Measurements from ENCODE around the gene DOCK2. TPM values are rescaled to one million over a fixed set of nuclear protein-coding genes. Genes with fewer than 3 reads are reported as not detected.

DOCK2 gene
- total and polyA plus RNA-seq, 2 experiments from 2014 or later: 6.5 to 10.4 TPM

DNA sequence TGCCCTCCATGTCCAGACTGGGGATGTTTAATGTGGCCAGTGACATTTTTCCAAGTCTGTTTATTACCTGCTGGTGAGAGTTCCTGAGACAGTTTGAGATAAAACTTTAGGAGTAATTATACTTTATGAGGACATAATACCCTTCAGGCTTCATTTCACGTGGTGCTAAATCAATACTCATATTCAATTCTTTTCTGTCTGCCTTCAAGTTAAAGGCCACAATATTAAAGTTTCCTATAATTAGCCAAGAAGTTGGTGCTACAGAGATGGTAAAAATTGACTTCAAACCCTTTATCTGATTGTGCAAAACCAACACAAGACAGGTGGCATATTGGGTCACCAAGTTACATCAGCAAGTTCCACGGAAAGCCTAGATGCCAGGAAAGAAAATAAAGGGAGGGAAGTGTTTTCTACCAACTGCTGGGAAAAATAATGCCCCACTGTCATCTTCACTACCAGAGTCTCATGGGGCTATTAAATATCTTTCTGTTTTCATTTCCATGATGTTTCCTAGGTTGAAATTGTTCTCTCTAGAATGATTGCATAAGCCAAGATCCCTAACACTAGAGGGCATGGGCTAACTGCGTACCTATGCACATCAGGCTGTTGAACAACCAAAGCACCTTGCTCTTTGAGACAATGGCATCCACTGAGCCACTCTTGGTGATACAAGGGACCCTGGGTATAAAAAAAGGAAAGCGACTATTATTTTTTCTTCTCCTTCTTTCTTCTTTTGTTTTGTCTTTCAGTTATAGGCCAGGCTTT lies 274.6 kb downstream of the DOCK2 start:
- WGBS, 2 experiments (ENCODE audit: low coverage in 1 of 2, low lambda C conversion rate in 2 of 2, missing lambda C conversion rate in 2 of 2): 96 to 99% methylated on average over 4 of the region's 4 CpGs
- no peak overlapping the region for H3K9ac ChIP-seq
- no peaks in the 10 kb centered on the region for H3K36me3 ChIP-seq (ENCODE audit: low read depth)
- H3K27ac ChIP-seq: no peak overlapping the region
- no peaks in the 10 kb centered on the region for H3K27me3 ChIP-seq (replicated peaks; ENCODE audit: insufficient read depth)
- no peak overlapping the region for H2AFZ ChIP-seq
- no peak overlapping the region for H3K4me3 ChIP-seq
- H3K79me2 ChIP-seq (ENCODE audit: insufficient read depth): peaks cover 90% of the 10 kb centered on the region
- peaks cover 15% of the 10 kb centered on the region for H3K4me1 ChIP-seq (ENCODE audit: insufficient read depth)
- peaks cover 6% of the 10 kb centered on the region for H4K20me1 ChIP-seq (ENCODE audit: insufficient read depth)
- H3K9me3 ChIP-seq (ENCODE audit: low read depth): no peaks in the 10 kb centered on the region
- peaks cover 57% of the 10 kb centered on the region for H3F3A ChIP-seq (ENCODE audit: insufficient read depth)
- TF ChIP-seq EZH2 (IDR thresholded peaks at IDR 0.05; ENCODE audit: insufficient read depth, poor library complexity, severe bottlenecking) (no peak), EZH2phosphoT487 (IDR thresholded peaks at IDR 0.05; ENCODE audit: insufficient read depth, low read depth) (no peak)
- H3K9me2 ChIP-seq (ENCODE audit: insufficient read depth): no peaks in the 10 kb centered on the region
- in situ Hi-C loops (cut with MboI): no loop called here
- no peak for DNase-seq
- H3K4me2 ChIP-seq (ENCODE audit: unreplicated experiment): no peak overlapping the region

DNA sequence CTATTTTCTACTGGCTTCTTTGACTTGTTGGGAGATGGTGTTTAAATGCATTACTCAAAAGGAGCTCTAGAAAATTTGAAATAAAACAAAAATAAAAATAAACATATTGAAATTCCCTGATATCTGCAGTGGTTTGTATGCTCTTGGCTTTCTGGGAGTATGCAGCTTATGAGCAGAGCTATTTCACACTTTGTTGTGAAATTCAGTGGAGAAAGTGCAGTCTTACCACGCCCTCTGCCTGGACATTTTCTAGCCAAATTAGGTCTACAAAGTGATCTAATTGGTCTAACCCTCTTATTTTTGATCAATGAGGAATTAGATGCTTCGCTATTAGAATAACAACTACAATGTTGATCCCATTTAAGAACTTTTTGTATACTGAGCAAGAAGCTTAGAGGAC lies 276.4 kb downstream of the DOCK2 start:
- TF ChIP-seq EZH2 (IDR thresholded peaks at IDR 0.05; ENCODE audit: insufficient read depth, poor library complexity, severe bottlenecking) (no peak), EZH2phosphoT487 (IDR thresholded peaks at IDR 0.05; ENCODE audit: insufficient read depth, low read depth) (no peak)
- peak; percentile 28 for DNase-seq
- Histone ChIP-seq H3K27me3 (replicated peaks; ENCODE audit: insufficient read depth) (no peaks in the 10 kb centered on the region), H3K4me1 (ENCODE audit: insufficient read depth) (peaks cover 11% of the 10 kb centered on the region), H4K20me1 (ENCODE audit: insufficient read depth) (peaks cover 6% of the 10 kb centered on the region), H3K36me3 (ENCODE audit: low read depth) (no peaks in the 10 kb centered on the region), H3K4me2 (ENCODE audit: unreplicated experiment) (no peak overlapping the region), H2AFZ (no peak overlapping the region), H3K9me2 (ENCODE audit: insufficient read depth) (no peaks in the 10 kb centered on the region), H3K79me2 (ENCODE audit: insufficient read depth) (peaks cover 93% of the 10 kb centered on the region), H3K27ac (no peak overlapping the region), H3K9me3 (ENCODE audit: low read depth) (no peaks in the 10 kb centered on the region), H3K4me3 (no peak overlapping the region), H3F3A (ENCODE audit: insufficient read depth) (peaks cover 55% of the 10 kb centered on the region), H3K9ac (no peak overlapping the region)
- 76 to 87% methylated on average over 2 of the region's 2 CpGs for WGBS, 2 experiments (ENCODE audit: low coverage in 1 of 2, low lambda C conversion rate in 2 of 2, missing lambda C conversion rate in 2 of 2)
- in situ Hi-C loops (cut with MboI): no loop called here

DNA sequence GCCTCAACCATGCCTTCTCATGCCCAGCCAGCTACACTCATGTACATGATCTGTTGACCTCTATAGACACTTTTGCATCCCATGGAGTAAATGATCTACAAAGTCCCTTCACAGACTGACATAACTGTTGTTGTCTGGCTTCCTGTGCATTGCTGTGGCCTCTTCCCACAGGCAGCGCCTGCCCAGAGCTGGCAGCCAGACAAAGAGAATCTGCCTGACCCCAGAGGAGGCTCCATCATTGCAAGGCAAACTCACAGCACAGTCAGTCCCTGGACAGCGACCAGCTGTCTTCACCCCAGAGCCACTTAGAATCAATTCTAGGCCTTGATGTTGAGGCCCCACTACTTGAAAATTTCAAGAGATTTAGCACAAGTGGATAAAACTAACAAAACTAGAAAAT lies 277.7 kb downstream of the DOCK2 start:
- Histone ChIP-seq H3K4me3 (no peak overlapping the region), H3K27ac (no peak overlapping the region), H3K27me3 (replicated peaks; ENCODE audit: insufficient read depth) (no peaks in the 10 kb centered on the region), H3K4me2 (ENCODE audit: unreplicated experiment) (no peak overlapping the region), H4K20me1 (ENCODE audit: insufficient read depth) (peaks cover 6% of the 10 kb centered on the region), H3K9me3 (ENCODE audit: low read depth) (no peaks in the 10 kb centered on the region), H3K9me2 (ENCODE audit: insufficient read depth) (no peaks in the 10 kb centered on the region), H3K9ac (no peak overlapping the region), H3K4me1 (ENCODE audit: insufficient read depth) (peaks cover 11% of the 10 kb centered on the region), H3F3A (ENCODE audit: insufficient read depth) (peaks cover 50% of the 10 kb centered on the region), H3K79me2 (ENCODE audit: insufficient read depth) (peaks cover 89% of the 10 kb centered on the region), H2AFZ (no peak overlapping the region), H3K36me3 (ENCODE audit: low read depth) (no peaks in the 10 kb centered on the region)
- WGBS, 2 experiments (ENCODE audit: low coverage in 1 of 2, low lambda C conversion rate in 2 of 2, missing lambda C conversion rate in 2 of 2): 35 to 36% methylated on average over 2 of the region's 2 CpGs
- peak; percentile 84 for DNase-seq
- TF ChIP-seq EZH2phosphoT487 (IDR thresholded peaks at IDR 0.05; ENCODE audit: insufficient read depth, low read depth): no peak
- in situ Hi-C loops (cut with MboI): no loop called here

DNA sequence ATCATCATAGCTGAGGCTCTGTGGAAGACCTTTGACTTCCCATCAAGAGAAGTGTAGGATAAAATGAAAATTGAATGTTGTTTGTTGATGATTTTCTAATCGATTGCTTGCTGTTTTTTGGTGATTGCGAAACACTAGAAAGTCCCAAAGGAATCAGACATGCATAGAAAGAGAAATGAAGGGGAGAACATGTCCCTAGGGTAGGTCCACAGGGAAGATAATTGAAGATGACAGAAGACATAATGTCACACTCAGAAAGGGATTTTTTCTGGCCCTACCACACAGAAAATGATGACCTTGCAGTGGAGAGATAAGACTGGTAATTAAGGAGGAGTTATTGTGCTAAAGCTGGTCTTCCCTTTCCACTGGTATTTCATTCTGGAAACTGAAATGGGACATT lies 280.4 kb downstream of the DOCK2 start:
- peaks cover 6% of the 10 kb centered on the region for H4K20me1 ChIP-seq (ENCODE audit: insufficient read depth)
- 94% methylated on average over 2 of the region's 2 CpGs for WGBS, 2 experiments (ENCODE audit: low coverage in 1 of 2, low lambda C conversion rate in 2 of 2, missing lambda C conversion rate in 2 of 2)

More for the DNA sequence above, 280.4 kb downstream of the DOCK2 start:
- Histone ChIP-seq H3K27me3 (replicated peaks; ENCODE audit: insufficient read depth) (no peaks in the 10 kb centered on the region), H3K27ac (no peak overlapping the region), H3K79me2 (ENCODE audit: insufficient read depth) (peaks cover 88% of the 10 kb centered on the region), H3K36me3 (ENCODE audit: low read depth) (no peaks in the 10 kb centered on the region), H3K9me3 (ENCODE audit: low read depth) (no peaks in the 10 kb centered on the region), H3K4me2 (ENCODE audit: unreplicated experiment) (no peak overlapping the region), H3K4me1 (ENCODE audit: insufficient read depth) (peaks cover 11% of the 10 kb centered on the region), H3K9ac (no peak overlapping the region), H3K4me3 (no peak overlapping the region), H3F3A (ENCODE audit: insufficient read depth) (peaks cover 40% of the 10 kb centered on the region), H3K9me2 (ENCODE audit: insufficient read depth) (no peaks in the 10 kb centered on the region), H2AFZ (no peak overlapping the region)
- DNase-seq: no peak
- TF ChIP-seq EZH2phosphoT487 (IDR thresholded peaks at IDR 0.05; ENCODE audit: insufficient read depth, low read depth) (no peak), EZH2 (IDR thresholded peaks at IDR 0.05; ENCODE audit: insufficient read depth, poor library complexity, severe bottlenecking) (no peak)
- in situ Hi-C loops (cut with MboI): no loop called here
